Measurements from ENCODE around the gene ANKFN1. TPM values are rescaled to one million over a fixed set of nuclear protein-coding genes. Genes with fewer than 3 reads are reported as not detected.

Gene ANKFN1, protein sequence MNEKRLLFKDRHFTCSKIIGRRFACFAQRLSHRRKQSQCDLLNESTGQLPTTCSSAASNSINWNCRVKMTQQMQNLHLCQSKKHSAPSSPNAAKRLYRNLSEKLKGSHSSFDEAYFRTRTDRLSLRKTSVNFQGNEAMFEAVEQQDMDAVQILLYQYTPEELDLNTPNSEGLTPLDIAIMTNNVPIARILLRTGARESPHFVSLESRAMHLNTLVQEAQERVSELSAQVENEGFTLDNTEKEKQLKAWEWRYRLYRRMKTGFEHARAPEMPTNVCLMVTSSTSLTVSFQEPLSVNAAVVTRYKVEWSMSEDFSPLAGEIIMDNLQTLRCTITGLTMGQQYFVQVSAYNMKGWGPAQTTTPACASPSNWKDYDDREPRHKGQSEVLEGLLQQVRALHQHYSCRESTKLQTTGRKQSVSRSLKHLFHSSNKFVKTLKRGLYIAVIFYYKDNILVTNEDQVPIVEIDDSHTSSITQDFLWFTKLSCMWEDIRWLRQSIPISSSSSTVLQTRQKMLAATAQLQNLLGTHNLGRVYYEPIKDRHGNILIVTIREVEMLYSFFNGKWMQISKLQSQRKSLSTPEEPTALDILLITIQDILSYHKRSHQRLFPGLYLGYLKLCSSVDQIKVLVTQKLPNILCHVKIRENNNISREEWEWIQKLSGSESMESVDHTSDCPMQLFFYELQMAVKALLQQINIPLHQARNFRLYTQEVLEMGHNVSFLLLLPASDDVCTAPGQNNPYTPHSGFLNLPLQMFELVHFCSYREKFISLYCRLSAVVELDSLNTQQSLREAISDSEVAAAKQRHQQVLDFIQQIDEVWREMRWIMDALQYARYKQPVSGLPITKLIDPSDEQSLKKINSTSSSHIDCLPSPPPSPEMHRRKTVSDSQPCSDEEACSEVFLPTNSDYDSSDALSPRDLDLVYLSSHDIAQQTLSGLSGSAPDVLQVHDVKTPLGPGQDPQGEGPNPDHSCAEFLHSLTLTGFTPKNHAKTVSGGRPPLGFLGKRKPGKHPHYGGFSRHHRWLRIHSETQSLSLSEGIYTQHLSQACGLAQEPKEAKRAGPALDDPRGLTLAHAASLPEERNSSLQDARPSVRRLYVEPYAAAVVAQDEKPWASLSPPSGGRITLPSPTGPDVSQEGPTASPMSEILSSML
- 0.67 TPM in 1 of 2 replicates, not detected in the other for total RNA-seq (2014; rRNA removed; shearing (Covaris generic))

DNA sequence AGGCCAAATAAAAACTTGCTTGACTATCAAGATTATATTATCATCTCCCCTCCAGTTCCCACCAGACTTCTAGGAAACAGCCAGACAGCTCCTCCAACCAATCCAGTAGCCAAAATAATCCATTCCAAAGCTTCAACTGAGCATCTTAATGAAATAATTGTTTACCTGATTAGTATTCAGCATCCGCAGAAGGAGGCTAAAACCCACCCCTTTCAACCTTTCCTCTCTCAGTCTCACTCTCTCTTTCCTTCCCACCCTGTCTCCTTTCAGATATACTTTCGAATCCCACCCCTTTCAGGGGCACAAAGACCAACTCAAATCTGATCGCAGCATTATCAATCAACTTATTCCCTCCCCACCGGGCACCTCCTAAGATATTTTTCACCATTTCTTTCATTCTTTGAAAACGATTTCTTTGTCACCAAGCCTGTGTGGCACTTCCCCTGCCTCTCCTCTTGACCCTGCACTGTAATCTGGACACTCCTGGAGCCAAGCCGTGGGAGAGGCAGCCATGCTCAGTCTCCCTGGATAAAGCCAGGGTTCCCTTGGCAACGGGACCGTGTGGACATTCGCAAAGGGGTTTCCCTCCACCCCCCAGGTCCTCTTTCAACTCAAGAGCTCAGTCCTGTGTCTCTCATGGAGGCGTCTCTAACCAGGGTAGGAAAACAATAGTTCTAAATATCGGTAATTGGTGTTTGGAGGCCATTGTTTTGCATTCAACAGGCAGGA is at the start of gene ANKFN1:
Gene ANKFN1 (plus strand): TSS at position 602 of the 729 bp plus-strand sequence. CDS start 59,193 bp downstream, outside the sequence.
- DNase-seq (ENCODE audit: low spot score) = no peak

- no peak for DNase-seq (ENCODE audit: low spot score)
Observed at GRCh38 chr17:56108811-56109284, 44.4 kb upstream of the ANKFN1 start.

GRCh38 chr17:56109836-56110235 is 43.4 kb upstream of the ANKFN1 start:
- DNase-seq (ENCODE audit: low spot score) = no peak

DNA sequence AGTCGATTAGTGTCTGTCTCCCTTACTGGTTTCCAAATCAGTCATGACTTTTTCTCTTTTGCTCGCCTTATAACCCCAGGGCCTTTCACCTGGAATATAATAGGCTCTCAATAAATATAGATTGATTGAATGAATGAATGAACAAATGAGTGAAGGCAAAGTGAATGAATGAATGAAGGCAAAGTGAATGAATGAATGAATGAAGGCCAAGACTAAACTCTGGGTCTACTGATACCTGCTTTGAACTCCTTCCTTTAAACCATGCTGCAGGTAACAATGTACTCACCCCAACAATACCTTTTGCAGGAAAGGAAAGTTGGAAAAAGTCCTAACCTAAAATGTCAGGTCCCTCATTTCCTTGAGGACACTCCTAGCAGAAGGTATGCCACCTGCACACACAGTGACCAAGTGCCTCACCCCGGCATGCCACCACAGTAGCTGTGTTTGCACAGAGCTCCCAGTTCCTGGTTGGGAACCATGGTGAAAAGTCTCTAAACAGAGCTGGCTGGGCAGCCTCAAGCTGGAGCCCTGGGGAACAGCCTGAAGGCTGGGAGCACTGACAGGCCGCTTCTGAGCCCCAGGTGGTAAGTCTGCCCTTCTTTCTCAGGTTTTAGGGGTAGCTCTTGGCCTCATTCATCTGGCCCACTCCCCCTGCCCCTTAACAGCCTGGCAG is 42.7 kb upstream of the ANKFN1 start:
- no peak for DNase-seq (ENCODE audit: low spot score)

GRCh38 chr17:56111706-56112485 is 41.4 kb upstream of the ANKFN1 start:
- DNase-seq (ENCODE audit: low spot score) = peak; percentile 25

DNA sequence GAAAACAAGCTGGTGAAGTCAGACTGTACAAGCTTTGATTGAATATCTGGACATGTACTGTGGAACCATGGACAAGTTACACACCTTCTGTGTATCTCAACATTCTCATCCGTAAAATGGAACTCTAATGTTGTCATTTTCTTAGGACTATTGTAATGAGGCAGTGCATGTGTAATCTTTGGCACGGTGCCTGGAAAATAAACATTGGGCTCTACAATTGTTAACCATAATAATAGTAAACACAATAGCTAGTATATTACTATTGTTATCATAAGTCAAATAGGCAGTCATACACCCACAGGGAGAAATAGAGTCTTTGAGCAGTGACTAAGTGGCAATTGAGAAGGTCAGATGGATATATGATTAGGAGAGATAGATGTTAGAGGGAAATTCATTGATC is 39.8 kb upstream of the ANKFN1 start:
- no peak for DNase-seq (ENCODE audit: low spot score)

- DNase-seq (ENCODE audit: low spot score) = no peak
Observed at GRCh38 chr17:56114469-56114868, 38.8 kb upstream of the ANKFN1 start.

- no peak for DNase-seq (ENCODE audit: low spot score)
Observed at GRCh38 chr17:56119191-56119590, 34.1 kb upstream of the ANKFN1 start.

DNA sequence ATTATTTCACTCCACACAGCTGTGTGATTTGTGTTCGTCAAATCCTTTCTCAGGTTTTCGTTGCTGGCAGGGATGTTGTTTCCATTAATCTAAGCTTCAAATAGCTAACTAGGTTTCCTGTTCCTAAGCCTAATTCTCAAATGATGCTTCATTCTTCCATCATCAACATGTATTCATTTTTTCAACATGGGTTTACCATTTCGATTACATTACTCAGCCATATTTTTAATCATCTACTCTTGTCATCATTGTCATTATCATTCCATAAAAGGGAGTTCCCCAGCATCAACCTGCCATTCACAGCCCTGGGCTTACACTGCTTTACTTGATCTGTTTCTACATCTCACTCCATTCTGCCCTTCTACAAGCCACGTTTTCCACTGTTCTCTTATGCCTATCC is 33.3 kb upstream of the ANKFN1 start:
- DNase-seq (ENCODE audit: low spot score) = no peak

DNA sequence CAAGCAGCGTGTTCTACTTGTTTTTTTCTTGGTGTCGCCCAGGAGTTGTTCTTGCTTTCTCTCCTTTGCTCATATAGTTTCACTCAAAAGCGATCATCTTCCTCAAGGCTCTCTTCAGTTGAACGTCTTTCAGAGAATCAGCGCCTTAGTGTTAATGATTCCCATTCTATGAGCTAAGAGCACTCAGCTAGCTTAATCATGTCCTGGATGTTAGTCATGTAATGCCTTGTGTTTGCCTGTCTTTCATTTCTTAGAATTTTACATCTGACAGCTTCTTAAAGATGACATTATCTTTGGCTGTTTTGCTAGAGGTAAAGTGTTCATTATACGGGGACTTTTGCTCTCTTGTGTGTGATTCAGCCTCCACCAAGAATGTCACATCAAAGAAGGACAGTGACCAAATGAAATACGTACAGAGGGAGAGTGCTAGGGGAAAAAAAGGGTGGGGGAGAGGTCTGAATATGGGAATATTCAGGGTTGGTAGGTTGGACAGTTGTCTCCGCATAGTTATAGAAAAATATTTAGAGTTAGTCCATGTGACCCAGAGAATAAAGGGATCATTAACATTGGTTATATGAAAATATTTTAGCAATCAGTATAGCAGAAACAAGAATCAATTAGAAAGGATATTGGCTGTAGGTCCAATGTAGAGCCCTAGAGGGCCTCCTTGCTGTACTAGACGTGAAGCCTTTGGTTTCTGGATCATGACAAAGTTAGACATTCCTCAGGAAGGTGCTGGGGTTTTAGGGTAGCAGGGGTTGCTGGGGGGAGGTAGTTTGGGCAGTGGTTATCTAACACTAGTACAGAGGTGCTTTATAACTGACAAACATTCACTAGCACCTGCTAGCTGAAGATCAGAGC is 31.9 kb upstream of the ANKFN1 start:
- DNase-seq (ENCODE audit: low spot score) = no peak

GRCh38 chr17:56125830-56126819 is 27.1 kb upstream of the ANKFN1 start:
- peak; percentile 29 for DNase-seq (ENCODE audit: low spot score)

- DNase-seq (ENCODE audit: low spot score) = no peak
Observed at GRCh38 chr17:56130026-56130425, 23.2 kb upstream of the ANKFN1 start.

GRCh38 chr17:56130631-56131030 is 22.6 kb upstream of the ANKFN1 start:
- no peak for DNase-seq (ENCODE audit: low spot score)

DNA sequence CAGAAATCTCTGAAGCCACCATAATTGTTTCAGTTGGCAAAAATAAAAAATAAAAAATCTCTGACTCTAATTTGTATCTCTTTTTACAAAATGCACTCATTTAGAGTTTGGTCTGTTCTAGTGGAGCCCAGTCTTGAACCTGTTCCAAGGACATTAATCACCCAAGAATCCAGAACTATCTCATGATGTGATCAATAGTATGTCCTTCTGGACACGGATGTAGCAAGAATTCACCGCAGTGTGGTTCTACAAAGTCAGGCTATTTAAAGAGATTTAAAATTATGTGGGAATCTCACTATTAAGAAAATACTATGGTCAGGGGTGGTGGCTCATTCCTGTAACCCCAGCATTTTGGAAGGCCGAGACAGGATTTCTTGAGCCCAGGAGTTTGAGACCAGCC is 21.8 kb upstream of the ANKFN1 start:
- DNase-seq (ENCODE audit: low spot score) = no peak

DNA sequence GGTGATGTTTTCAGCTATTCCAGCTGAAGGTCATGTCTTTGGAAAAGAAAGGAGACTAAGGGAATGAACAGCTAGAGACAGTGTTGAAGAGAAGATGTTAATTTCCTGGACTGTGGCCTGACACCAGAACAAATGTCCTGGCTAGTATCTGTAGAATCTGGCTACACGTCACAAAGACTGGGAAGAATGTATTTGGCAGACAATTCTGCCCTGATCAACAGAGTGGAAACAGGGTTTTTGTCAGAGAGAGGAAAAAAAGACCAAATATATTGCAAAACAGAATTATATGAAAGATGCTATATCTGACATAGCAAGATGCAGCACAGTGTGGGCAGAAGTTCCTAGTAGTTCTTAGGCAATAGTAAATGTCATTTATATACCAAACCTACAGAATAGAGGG is 17.0 kb upstream of the ANKFN1 start:
- no peak for DNase-seq (ENCODE audit: low spot score)

GRCh38 chr17:56141046-56141839 is 12.0 kb upstream of the ANKFN1 start:
- DNase-seq (ENCODE audit: low spot score) = no peak

DNA sequence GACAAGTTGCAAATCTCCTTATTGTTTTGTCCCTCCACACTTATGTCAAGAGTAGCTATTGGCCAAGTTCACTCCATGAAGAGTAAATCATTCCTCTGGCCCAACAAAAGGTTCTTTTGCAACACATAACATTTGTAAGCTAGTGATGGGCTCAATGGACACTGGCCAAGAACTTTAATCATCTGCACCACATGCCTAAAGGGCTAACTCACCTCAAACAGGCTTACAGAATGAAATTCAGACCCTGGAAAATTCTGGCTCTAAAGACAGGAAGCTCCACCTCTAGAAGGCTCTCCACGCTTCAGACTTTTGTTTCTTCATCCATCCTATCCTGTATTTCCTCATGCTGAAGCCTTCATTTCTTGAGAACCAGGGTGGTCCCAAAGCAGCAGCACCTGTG is 10.9 kb upstream of the ANKFN1 start:
- DNase-seq (ENCODE audit: low spot score) = peak; percentile 15
